CD4-positive, alpha-beta T cell treated with Interleukin-17A for 4 hours (primary cell): ENCODE results near the gene NXN.
"Not testable (repeated sequence)": the region's sequence is repeated elsewhere in the genome, so short reads cannot be mapped to it uniquely, and the experiment has no call there.

Experiments used
- DNase-seq: peaks from one replicate; pipeline ENCODE4 v3.0.0-alpha.2; 2020; ENCODE audit warnings: mixed read lengths

The NXN gene

DNA sequence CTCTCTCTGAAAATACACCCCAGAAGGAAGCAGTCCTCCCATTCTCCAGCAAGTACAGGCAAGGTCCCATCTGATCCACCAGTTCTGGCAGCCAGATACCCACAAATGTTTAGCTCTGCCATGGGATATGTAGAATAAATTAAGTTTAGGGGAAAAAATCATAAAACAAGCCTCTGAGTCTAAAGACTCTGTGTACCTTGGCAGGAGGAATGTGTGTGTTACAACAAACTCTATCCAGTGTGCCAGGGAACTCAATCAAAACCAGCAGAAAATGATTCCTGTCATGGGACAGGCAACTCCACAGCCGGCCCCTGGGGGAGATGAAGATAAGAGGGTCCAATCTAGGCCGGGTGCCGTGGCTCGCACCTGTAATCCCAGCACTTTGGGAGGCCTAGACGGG is 124.0 kb downstream of the NXN start:
- no peak for DNase-seq

DNA sequence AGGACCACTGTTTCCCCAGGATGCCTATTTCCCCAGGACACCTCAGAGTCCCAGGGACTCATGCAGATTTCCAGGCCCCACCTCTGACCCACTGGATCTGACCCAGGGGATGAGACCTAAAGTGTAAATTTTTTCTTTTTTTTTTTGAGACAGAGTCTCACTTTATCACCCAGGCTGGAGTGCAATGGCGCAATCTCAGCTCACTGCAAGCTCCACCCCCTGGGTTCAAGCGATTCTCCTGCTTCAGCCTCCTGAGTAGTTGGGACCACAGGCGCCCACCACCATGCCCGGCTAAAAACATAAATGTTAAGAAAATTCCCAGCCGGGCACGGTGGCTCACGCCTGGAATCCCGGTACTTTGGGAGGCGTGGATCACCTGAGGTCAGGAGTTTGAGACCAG is 126.7 kb downstream of the NXN start:
- DNase-seq, result not testable (repeated sequence)

GRCh38 chr17:852349-852748 is 127.2 kb downstream of the NXN start:
- DNase-seq, result no peak

DNA sequence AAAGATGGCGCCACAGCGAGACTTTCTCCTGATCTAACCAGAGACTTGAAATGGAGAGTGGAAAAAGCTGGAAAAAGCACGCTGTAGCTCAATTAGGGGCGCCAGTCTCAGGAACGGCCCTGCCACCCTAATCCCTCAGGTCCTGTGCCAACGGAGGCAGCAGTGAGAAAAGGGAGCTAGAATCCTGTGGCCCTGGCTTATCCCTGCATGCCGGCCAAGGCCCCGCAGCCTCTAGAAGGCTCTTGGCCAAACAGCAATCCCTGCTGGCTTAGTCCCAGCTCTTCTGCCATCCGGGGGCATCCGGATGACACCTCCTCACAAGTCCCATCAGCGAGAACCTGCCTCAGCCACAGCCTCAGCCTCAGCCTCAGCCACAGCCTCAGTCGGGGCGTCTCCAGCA is 127.7 kb downstream of the NXN start:
- DNase-seq, result no peak

- DNase-seq, result no peak
These were observed 128.5 kb downstream of the NXN start for GRCh38 chr17:850851-851763.

DNA sequence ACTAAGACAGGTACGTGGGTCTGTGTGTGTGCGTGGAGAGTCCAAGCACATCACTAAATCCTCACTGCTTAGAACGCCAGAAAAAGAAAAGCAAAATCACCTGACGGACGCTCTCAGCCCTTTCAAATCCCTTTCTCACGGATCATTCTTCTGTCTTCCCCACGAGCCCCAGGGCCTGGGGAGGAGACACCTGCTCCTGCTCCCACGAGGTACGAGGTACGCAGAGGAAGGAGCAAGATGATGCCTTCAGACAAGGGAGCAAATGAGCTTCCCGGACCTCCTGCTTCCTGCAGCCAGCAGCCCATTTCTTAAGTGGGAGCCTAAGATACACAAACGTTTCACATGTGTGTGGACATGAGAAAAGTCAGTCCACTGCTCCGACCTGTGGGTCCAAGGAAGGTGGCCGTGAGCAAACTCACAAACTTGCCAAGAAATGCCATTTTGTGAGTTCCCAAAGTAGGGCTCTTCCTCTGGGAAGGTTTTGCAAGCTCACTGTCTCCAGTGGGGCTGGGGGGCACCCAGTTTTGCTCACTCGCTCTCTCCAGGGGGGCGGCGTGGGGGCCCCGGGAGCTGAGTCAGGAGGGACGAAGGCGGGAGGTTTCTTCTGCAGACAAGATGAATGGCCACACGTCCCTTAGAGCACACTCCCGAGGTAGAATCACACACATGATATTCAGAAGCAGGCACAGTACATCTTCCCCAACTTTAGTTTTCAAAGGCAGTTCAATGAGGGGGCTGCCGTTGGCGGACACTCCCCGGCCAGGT is 129.3 kb downstream of the NXN start:
- DNase-seq, result no peak

- no peak for DNase-seq
These were observed 131.2 kb downstream of the NXN start for GRCh38 chr17:848402-848801.

DNA sequence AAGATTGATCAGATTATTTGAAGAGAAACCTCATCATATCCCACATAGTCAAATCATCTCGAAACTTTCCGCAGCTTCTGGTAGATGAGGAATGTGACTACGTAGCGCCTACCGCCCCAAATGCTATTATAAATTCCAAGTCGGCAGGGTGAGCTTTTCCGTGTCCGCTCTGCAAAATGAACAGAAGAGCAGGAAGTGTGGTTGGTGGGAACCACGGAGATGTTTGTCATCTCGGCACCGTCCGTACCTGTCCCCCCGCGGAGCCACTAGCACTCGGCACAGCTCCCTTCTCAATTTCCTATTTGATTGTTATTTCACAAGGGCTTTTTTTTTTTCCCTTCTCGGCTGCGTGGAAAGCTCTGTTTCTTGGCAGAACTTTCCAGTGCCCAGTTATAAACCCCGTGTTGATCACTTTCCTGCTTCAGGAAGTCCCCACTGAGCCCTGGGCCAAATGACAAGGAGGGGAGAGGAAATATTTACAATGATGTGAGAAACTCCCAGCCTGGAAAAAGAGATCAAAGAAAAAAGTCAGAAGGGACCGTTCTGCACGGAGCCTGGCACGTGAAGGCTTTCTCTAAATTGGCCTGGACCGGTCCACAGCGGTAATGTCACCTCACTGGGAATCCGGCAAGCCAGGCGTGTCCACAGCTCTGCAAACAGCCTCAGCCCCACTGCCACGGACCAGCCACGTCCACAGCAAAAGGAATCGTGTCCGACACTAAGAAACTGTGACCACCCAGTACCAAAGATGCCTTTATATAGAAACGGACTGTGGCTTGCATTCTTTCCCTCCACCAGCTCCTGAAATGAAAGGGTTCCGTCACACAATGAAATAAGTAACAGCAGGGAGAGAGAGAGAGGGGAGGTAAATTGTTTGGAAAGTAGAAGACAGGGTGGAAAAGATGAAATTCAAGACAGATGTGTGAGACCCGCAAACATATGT is 132.4 kb downstream of the NXN start:
- peak; percentile 5 for DNase-seq

- peak; percentile 3 for DNase-seq
These were observed 138.3 kb downstream of the NXN start for GRCh38 chr17:841313-841712.

GRCh38 chr17:838486-838885 is 141.1 kb downstream of the NXN start:
- no peak for DNase-seq

- no peak for DNase-seq
These were observed 143.4 kb downstream of the NXN start for GRCh38 chr17:836151-836550.

DNA sequence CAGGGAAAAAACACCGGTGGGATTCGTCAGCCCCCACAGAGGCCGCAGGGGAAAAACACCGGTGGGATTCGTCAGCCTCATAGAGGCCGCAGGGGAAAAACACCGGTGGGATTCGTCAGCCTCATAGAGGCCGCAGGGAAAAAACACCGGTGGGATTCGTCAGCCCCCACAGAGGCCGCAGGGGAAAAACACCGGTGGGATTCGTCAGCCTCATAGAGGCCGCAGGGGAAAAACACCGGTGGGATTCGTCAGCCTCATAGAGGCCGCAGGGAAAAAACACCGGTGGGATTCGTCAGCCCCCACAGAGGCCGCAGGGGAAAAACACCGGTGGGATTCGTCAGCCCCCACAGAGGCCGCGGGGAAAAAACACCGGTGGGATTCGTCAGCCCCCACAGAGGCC is 143.9 kb downstream of the NXN start:
- not testable (repeated sequence) for DNase-seq

GRCh38 chr17:835263-835662 is 144.3 kb downstream of the NXN start:
- no peak for DNase-seq

DNA sequence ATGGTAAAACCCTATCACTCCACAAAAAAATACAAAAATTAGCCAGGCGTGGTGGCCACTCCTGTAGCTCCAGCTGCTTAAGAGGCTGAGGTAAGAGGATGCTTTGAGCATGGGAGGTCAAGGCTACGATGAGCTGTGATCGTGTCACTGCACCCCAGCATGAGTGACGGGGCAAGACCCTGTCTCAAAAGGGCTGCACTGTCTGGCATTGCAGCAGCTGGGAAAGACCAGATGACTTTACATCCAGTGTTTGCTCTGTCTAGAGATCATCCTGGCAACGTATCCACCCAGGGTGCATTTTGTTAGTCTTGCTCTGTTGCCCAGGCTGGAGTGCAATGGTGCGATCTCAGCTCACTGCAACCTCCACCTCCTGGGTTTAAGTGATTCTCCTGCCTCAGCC is 145.4 kb downstream of the NXN start:
- no peak for DNase-seq

GRCh38 chr17:830950-831349 is 148.6 kb downstream of the NXN start:
- DNase-seq, result no peak

GRCh38 chr17:830381-830780 is 149.2 kb downstream of the NXN start:
- no peak for DNase-seq

DNA sequence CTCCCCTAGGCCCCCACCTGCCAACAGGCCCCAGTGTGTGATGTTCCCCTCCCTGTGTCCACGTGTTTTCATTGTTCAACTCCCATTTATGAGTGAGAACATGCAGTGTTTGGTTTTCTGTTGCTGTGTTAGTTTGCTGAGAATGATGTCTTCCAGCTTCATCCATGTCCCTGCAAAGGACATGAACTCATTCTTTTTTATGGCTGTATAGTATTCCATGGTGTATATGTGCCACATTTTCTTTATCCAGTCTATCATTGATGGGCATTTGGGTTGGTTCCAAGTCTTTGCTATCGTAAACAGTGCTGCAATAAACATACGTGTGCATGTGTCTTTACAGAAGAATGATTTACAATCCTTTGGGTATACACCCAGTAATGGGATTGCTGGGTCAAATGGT is 150.0 kb downstream of the NXN start:
- DNase-seq, result not testable (repeated sequence)

- no peak for DNase-seq
These were observed 150.8 kb downstream of the NXN start for GRCh38 chr17:828761-829160.

GRCh38 chr17:826778-827177 is 152.8 kb downstream of the NXN start:
- no peak for DNase-seq

- no peak for DNase-seq
These were observed 154.4 kb downstream of the NXN start for GRCh38 chr17:825216-825615.

DNA sequence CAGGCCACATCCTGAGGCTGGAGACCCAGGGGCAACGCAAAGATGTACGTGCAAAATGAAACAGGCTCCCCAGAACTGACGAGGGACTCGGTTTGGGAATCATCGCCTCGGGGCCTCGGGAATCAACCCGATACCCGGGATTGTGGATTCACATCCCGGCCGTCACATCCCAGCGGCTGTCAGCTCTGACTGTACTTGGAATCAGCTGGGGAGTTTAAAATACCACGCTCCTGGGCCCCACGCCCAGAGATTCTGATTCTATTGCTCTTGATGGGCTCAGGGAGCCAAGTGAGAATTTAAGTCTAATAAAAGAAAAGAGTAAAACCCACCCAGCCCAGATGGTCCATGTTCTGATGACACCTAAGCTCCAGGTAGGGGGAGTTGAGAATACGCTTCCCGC is 155.2 kb downstream of the NXN start:
- DNase-seq, result no peak

- DNase-seq, result no peak
These were observed 156.1 kb downstream of the NXN start for GRCh38 chr17:823501-823902.

DNA sequence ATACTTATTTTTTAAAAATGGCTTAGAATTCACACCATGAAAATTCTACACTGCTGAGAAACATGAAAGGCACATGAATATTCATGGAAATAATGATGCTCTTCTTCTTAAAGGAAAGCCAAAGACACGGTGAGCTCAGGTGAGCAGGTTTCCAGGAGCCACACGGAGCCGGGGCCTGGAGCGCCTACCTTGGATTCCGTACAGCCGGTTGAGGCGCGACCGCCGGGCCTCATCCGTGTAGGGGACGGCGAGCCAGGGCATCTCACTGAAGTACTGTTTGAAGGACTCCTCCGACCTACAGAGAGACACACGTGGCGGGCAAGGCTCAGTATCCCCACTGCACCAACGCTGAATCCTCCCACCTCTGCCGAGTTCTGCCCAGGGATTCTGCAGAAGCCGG is 160.3 kb downstream of the NXN start:
- DNase-seq, result no peak
